GM12878 (cell line): ENCODE data around the gene NAMPT. TPM values are rescaled to one million over a fixed set of nuclear protein-coding genes. Genes with fewer than 3 reads are reported as not detected.

Experiments used
- ATAC-seq: fragments of 200-7000 bp; cut with Tn5 transposase; 3 replicates; pipeline ENCODE4 v1.9.1; 2020; ENCODE audit warnings: mild to moderate bottlenecking, moderate library complexity
- BruUV-seq: library from RNA; stranded (reverse); fragments of 400-500 nt; replicated peaks from 2 replicates; lab custom pipeline; 2021; lab: Mats Ljungman, UMichigan
- CTCF ChIA-PET: fragments of 300-600 bp; sonication (Branson Sonifier 250); formaldehyde crosslinking; extraction: SDS; loops from one replicate; lab custom pipeline; 2021; ENCODE audit warnings: inconsistent platforms; lab: Yijun Ruan, JAX
- POLR2A ChIA-PET: fragments of 350-600 bp; formaldehyde crosslinking; extraction: SDS; loops from one replicate; lab custom pipeline; 2021; ENCODE audit warnings: inconsistent platforms; lab: Charles Lee
- RAD21 ChIA-PET: fragments of 300-600 bp; sonication (Branson Sonifier 250); formaldehyde crosslinking; loops from one replicate; lab custom pipeline; 2023; ENCODE audit warnings: antibody characterized with exemption; ENCODE audit not compliant: unreplicated experiment; lab: Charles Lee
- SMC1A ChIA-PET: fragments of 300-600 bp; sonication (Branson Sonifier 250); formaldehyde crosslinking; loops from one replicate; lab custom pipeline; 2023; ENCODE audit not compliant: unreplicated experiment, uncharacterized antibody; lab: Charles Lee
- DNase-seq: peaks from one replicate; pipeline ENCODE4 v3.0.0-alpha.2; 2011; ENCODE audit warnings: low read depth, low spot score
- FAIRE-seq: peaks from 3 replicates; lab custom pipeline; 2011; peaks lifted over from hg19 to GRCh38; lab: Jason Lieb, UNC
- H2AFZ ChIP-seq: 2 replicates; pipeline ENCODE4 v1.6.0; 2011; ENCODE audit warnings: low read depth, low read length, control low read depth; ENCODE audit not compliant: control insufficient read depth
- H3K27ac ChIP-seq: 2 replicates; pipeline ENCODE4 v1.5.1; 2011; ENCODE audit warnings: control low read depth; ENCODE audit not compliant: control insufficient read depth, insufficient read depth
- H3K27me3 ChIP-seq, 2 experiments: replicated peaks in 1 of 2; 2 replicates each; pipeline versions ENCODE4 v1.6.0 to v1.6.1; 2011; ENCODE audit warnings: low read length in 1 of 2; ENCODE audit not compliant: control insufficient read depth in 2 of 2, insufficient read depth in 2 of 2
- H3K36me3 ChIP-seq, 2 experiments: 2 replicates each; pipeline ENCODE4 v1.5.1; 2011; ENCODE audit warnings: low read length in 1 of 2; ENCODE audit not compliant: control insufficient read depth in 2 of 2, insufficient read depth in 2 of 2
- H3K4me1 ChIP-seq: 2 replicates; pipeline ENCODE4 v1.6.1; 2011; ENCODE audit warnings: mild to moderate bottlenecking, low read length, moderate library complexity, mixed read lengths; ENCODE audit not compliant: control insufficient read depth, insufficient read depth
- H3K4me2 ChIP-seq: 2 replicates; pipeline ENCODE4 v1.6.0; 2011; ENCODE audit warnings: control low read depth; ENCODE audit not compliant: control insufficient read depth, insufficient read depth
- H3K4me3 ChIP-seq: fragments of 200-600 bp; sonication (generic); 2 replicates; pipeline ENCODE4 v1.5.1; 2016
- H3K79me2 ChIP-seq: 2 replicates; pipeline ENCODE4 v1.6.0; 2011; ENCODE audit warnings: low read length; ENCODE audit not compliant: control insufficient read depth, insufficient read depth
- H3K9ac ChIP-seq: 2 replicates; pipeline ENCODE4 v1.8.0; 2011; ENCODE audit warnings: low read length, control low read depth, mixed read lengths; ENCODE audit not compliant: control insufficient read depth, insufficient read depth
- H3K9me3 ChIP-seq: replicated peaks from 3 replicates; pipeline ENCODE4 v1.5.1; 2011; ENCODE audit warnings: mild to moderate bottlenecking, low read length; ENCODE audit not compliant: control insufficient read depth, insufficient read depth
- H4K20me1 ChIP-seq: 2 replicates; pipeline ENCODE4 v1.6.0; 2011; ENCODE audit not compliant: control insufficient read depth, insufficient read depth
- SMAD1 ChIP-seq: fragments of 450-650 bp; IDR thresholded peaks from 2 replicates; pipeline ENCODE4 v1.6.1; 2018; ENCODE audit warnings: mild to moderate bottlenecking, low read depth; ENCODE audit not compliant: partially characterized antibody
- SPI1 ChIP-seq: IDR thresholded peaks from 2 replicates; pipeline ENCODE4 v1.6.1; 2011; ENCODE audit warnings: low read depth, mild to moderate bottlenecking, low read length, moderate library complexity, borderline replicate concordance; ENCODE audit not compliant: insufficient read depth
- SREBF2 ChIP-seq: IDR thresholded peaks from 2 replicates; pipeline ENCODE4 v1.6.1; 2012; ENCODE audit warnings: mild to moderate bottlenecking, low read length
- STAT3 ChIP-seq: IDR thresholded peaks from 2 replicates; pipeline ENCODE4 v1.6.1; 2011; ENCODE audit warnings: low read depth, low read length, improper control_type of control experiment
- WRNIP1 ChIP-seq: IDR thresholded peaks from 2 replicates; pipeline ENCODE4 v1.6.1; 2011; ENCODE audit warnings: low read depth, low read length, improper control_type of control experiment, borderline replicate concordance
- WGBS: methylation state at CpG from one replicate; pipeline ENCODE4 v1.1.6; 2016; ENCODE audit warnings: low lambda C conversion rate; ENCODE audit not compliant: insufficient replicate concordance, insufficient coverage; ENCODE audit errors: missing lambda C conversion rate; 5-methylcytosine and 5-hydroxymethylcytosine counted together
- in situ Hi-C: fragments of 300-500 bp; cut with MboI; formaldehyde crosslinking; loops from 9 replicates; pipeline ENCODE4 v1.14.3; 2018; ENCODE audit warnings: mixed read lengths
- intact Hi-C: fragments of 100-400 bp; cut with micrococcal nuclease; formaldehyde crosslinking; loops from one replicate; pipeline ENCODE4 v1.14.2; 2022; ENCODE audit not compliant: unreplicated experiment
- polyA plus RNA-seq, 11 experiments: library from polyadenylated mRNA; depleted of rRNA in 4 of 11; unstranded in 6 of 11; stranded (reverse) in 5 of 11; fragments of >200 nt; fragmentation: Nextera tagmentation in 4 of 11; fragmentation: Illumina TruSeq in 1 of 11; extraction: Ambion mirVana in 4 of 11; extraction: Trizol in 1 of 11; gene quantifications; 1 replicate in 1 of 11; 2 replicates in 10 of 11; pipeline versions ENCODE4 v1.2.1 to v1.2.3, GENCODE V29; 2011 to 2016; ENCODE audit warnings: inconsistent platforms in 2 of 11, missing spikeins in 2 of 11, low read depth in 1 of 11
- total RNA-seq, 4 experiments: library from RNA; depleted of rRNA in 3 of 4; stranded (reverse); fragments of >200 nt in 3 of 4; fragmentation: Illumina TruSeq in 1 of 4; extraction: Trizol in 1 of 4; gene quantifications; 2 replicates each; pipeline versions ENCODE4 v1.2.1 to v1.2.3, GENCODE V29; 2013 to 2021
- TF ChIP-seq, protein P1 (sequence below): IDR thresholded peaks from 2 replicates; pipeline ENCODE4 v1.6.1; 2011; ENCODE audit warnings: mild to moderate bottlenecking, low read depth, low read length, moderate library complexity; ENCODE audit not compliant: insufficient replicate concordance
- TF ChIP-seq, protein P2 (sequence below): fragments of 450-650 bp; formaldehyde crosslinking; IDR thresholded peaks from 2 replicates; pipeline ENCODE4 v1.4.0; 2020; ENCODE audit warnings: mild to moderate bottlenecking, moderate library complexity
- TF ChIP-seq, protein P3 (sequence below): fragments of 450-650 bp; IDR thresholded peaks from 2 replicates; pipeline ENCODE4 v1.6.1; 2017; ENCODE audit warnings: borderline replicate concordance
- TF ChIP-seq, protein P4 (sequence below): IDR thresholded peaks from 2 replicates; pipeline ENCODE4 v1.6.1; 2012; ENCODE audit warnings: improper control_type of control experiment, low read depth, low read length; ENCODE audit not compliant: insufficient replicate concordance

NAMPT gene
- total and polyA plus RNA-seq, 10 of the 15 experiments (the other 5 are each of a cell fraction or from before 2014, with no cell fraction given) = 28.3 to 173 (median 75.0) TPM

DNA sequence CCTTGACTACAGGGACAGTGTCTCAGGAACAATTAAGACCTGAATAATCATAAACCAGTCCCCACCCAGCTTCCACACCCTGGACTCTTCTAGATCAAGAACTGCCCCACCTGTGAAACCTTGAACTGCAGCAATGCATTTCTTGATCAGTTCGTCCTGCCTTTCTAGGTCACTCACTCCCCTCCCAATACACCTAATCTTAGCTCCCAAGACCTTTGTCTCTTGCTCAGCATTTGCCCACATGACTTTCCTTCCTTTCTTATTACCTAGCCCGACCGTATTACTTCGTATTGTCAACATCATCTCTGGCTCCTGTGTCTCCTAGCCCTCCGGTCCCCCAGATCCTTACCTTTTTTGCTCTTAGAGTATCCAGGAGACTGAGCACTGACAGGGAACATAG, 5.5 kb upstream of the NAMPT start:
- H3K9ac ChIP-seq = no peak overlapping the region
- H4K20me1 ChIP-seq = no peaks in the 10 kb centered on the region
- peaks cover 3% of the 10 kb centered on the region for H3K79me2 ChIP-seq
- intact Hi-C loops (no loop called here), in situ Hi-C loops (loop anchor here (25.0 kb wide), 1 partner anchor 1278 kb away; the partner anchor contains the start of gene KMT2E)
- H3K4me2 ChIP-seq = no peak overlapping the region
- BruUV-seq = no TSS peak
- H2AFZ ChIP-seq = no peak overlapping the region
- H3K9me3 ChIP-seq = no peaks in the 10 kb centered on the region; the same call in 2 of the 3 replicates
- H3K27ac ChIP-seq = no peak overlapping the region
- CTCF ChIA-PET = interaction anchor here (0.9 to 1.7 kb wide), 3 partner anchors 12 to 121 kb away, joined by 3 to 4 read pairs (median 3); no protein-coding TSS in a partner anchor
- DNase-seq (no peak), ATAC-seq (no peak), FAIRE-seq (no peak)
- 94% methylated on average over 5 of the region's 5 CpGs for WGBS
- peaks cover 3% of the 10 kb centered on the region for H3K4me1 ChIP-seq
- H3K4me3 ChIP-seq = no peak overlapping the region
- POLR2A ChIA-PET = interaction anchor here (1.1 kb wide), 1 partner anchor 19 kb away, joined by 4 read pairs; no protein-coding TSS in a partner anchor
- RAD21 ChIA-PET = interaction anchor here (0.9 to 7.8 kb wide), 4 partner anchors 20 to 69 kb away, joined by 3 to 87 read pairs (median 7); no protein-coding TSS in a partner anchor
- H3K36me3 ChIP-seq = no peaks in the 10 kb centered on the region
- no peaks in the 10 kb centered on the region for H3K27me3 ChIP-seq
- SMC1A ChIA-PET = interaction anchor here (0.7 to 2.1 kb wide), 7 partner anchors 11 to 172 kb away, joined by 4 to 7 read pairs (median 5); no protein-coding TSS in a partner anchor
- TF ChIP-seq SREBF2 (no peak), WRNIP1 (no peak), SMAD1 (no peak), SPI1 (no peak), STAT3 (no peak)
- TF ChIP-seq, protein P1, sequence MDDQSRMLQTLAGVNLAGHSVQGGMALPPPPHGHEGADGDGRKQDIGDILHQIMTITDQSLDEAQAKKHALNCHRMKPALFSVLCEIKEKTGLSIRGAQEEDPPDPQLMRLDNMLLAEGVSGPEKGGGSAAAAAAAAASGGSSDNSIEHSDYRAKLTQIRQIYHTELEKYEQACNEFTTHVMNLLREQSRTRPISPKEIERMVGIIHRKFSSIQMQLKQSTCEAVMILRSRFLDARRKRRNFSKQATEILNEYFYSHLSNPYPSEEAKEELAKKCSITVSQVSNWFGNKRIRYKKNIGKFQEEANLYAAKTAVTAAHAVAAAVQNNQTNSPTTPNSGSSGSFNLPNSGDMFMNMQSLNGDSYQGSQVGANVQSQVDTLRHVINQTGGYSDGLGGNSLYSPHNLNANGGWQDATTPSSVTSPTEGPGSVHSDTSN = no peak
- TF ChIP-seq, protein P2, sequence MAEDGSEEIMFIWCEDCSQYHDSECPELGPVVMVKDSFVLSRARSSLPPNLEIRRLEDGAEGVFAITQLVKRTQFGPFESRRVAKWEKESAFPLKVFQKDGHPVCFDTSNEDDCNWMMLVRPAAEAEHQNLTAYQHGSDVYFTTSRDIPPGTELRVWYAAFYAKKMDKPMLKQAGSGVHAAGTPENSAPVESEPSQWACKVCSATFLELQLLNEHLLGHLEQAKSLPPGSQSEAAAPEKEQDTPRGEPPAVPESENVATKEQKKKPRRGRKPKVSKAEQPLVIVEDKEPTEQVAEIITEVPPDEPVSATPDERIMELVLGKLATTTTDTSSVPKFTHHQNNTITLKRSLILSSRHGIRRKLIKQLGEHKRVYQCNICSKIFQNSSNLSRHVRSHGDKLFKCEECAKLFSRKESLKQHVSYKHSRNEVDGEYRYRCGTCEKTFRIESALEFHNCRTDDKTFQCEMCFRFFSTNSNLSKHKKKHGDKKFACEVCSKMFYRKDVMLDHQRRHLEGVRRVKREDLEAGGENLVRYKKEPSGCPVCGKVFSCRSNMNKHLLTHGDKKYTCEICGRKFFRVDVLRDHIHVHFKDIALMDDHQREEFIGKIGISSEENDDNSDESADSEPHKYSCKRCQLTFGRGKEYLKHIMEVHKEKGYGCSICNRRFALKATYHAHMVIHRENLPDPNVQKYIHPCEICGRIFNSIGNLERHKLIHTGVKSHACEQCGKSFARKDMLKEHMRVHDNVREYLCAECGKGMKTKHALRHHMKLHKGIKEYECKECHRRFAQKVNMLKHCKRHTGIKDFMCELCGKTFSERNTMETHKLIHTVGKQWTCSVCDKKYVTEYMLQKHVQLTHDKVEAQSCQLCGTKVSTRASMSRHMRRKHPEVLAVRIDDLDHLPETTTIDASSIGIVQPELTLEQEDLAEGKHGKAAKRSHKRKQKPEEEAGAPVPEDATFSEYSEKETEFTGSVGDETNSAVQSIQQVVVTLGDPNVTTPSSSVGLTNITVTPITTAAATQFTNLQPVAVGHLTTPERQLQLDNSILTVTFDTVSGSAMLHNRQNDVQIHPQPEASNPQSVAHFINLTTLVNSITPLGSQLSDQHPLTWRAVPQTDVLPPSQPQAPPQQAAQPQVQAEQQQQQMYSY (CRISPR knock-in tag) = no peak
- TF ChIP-seq, protein P3, sequence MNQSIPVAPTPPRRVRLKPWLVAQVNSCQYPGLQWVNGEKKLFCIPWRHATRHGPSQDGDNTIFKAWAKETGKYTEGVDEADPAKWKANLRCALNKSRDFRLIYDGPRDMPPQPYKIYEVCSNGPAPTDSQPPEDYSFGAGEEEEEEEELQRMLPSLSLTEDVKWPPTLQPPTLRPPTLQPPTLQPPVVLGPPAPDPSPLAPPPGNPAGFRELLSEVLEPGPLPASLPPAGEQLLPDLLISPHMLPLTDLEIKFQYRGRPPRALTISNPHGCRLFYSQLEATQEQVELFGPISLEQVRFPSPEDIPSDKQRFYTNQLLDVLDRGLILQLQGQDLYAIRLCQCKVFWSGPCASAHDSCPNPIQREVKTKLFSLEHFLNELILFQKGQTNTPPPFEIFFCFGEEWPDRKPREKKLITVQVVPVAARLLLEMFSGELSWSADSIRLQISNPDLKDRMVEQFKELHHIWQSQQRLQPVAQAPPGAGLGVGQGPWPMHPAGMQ = no peak
- TF ChIP-seq, protein P4, sequence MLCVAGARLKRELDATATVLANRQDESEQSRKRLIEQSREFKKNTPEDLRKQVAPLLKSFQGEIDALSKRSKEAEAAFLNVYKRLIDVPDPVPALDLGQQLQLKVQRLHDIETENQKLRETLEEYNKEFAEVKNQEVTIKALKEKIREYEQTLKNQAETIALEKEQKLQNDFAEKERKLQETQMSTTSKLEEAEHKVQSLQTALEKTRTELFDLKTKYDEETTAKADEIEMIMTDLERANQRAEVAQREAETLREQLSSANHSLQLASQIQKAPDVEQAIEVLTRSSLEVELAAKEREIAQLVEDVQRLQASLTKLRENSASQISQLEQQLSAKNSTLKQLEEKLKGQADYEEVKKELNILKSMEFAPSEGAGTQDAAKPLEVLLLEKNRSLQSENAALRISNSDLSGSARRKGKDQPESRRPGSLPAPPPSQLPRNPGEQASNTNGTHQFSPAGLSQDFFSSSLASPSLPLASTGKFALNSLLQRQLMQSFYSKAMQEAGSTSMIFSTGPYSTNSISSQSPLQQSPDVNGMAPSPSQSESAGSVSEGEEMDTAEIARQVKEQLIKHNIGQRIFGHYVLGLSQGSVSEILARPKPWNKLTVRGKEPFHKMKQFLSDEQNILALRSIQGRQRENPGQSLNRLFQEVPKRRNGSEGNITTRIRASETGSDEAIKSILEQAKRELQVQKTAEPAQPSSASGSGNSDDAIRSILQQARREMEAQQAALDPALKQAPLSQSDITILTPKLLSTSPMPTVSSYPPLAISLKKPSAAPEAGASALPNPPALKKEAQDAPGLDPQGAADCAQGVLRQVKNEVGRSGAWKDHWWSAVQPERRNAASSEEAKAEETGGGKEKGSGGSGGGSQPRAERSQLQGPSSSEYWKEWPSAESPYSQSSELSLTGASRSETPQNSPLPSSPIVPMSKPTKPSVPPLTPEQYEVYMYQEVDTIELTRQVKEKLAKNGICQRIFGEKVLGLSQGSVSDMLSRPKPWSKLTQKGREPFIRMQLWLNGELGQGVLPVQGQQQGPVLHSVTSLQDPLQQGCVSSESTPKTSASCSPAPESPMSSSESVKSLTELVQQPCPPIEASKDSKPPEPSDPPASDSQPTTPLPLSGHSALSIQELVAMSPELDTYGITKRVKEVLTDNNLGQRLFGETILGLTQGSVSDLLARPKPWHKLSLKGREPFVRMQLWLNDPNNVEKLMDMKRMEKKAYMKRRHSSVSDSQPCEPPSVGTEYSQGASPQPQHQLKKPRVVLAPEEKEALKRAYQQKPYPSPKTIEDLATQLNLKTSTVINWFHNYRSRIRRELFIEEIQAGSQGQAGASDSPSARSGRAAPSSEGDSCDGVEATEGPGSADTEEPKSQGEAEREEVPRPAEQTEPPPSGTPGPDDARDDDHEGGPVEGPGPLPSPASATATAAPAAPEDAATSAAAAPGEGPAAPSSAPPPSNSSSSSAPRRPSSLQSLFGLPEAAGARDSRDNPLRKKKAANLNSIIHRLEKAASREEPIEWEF = no peak
